T-helper 9 cell (primary cell): ENCODE data around the gene NINJ1.
A peak's percentile ranks its signal among the peaks of the same experiment; 100 is the strongest.

ENCODE experiments used
- DNase-seq: peaks from one replicate; pipeline ENCODE4 v3.0.0-alpha.2; 2020
- total RNA-seq, 2 donors: gene quantifications; one replicate each; lab custom pipeline; 2026; lab: John Stamatoyannopoulos, UW

NINJ1 gene
- 30.7 to 129 reads per million in 2 donors for total RNA-seq

- DNase-seq: peak; percentile 81
These were observed at the start of gene NINJ1 for GRCh38 chr9:93134015-93134739. Gene NINJ1 (minus strand): TSS chr9:93134251. CDS start chr9:93134217, 34 bp downstream.

- DNase-seq: no peak
These were observed 49.1 kb upstream of the NINJ1 start for GRCh38 chr9:93183131-93183662.

GRCh38 chr9:93182572-93182971 is 48.5 kb upstream of the NINJ1 start:
- no peak for DNase-seq

- DNase-seq: no peak
These were observed 47.8 kb upstream of the NINJ1 start for GRCh38 chr9:93181672-93182435.

- no peak for DNase-seq
These were observed 46.9 kb upstream of the NINJ1 start for GRCh38 chr9:93180938-93181337.

- DNase-seq: no peak
These were observed 45.1 kb upstream of the NINJ1 start for GRCh38 chr9:93178851-93179786.

GRCh38 chr9:93177676-93178075 is 43.6 kb upstream of the NINJ1 start:
- no peak for DNase-seq

GRCh38 chr9:93174976-93175375 is 40.9 kb upstream of the NINJ1 start:
- no peak for DNase-seq

- DNase-seq: no peak
These were observed 39.5 kb upstream of the NINJ1 start for GRCh38 chr9:93173365-93174051.

GRCh38 chr9:93172666-93173364 is 38.8 kb upstream of the NINJ1 start:
- no peak for DNase-seq

- no peak for DNase-seq
These were observed 37.4 kb upstream of the NINJ1 start for GRCh38 chr9:93171261-93171990.

- no peak for DNase-seq
These were observed 36.5 kb upstream of the NINJ1 start for GRCh38 chr9:93170571-93170970.

GRCh38 chr9:93169444-93169843 is 35.4 kb upstream of the NINJ1 start:
- no peak for DNase-seq

GRCh38 chr9:93168581-93168980 is 34.5 kb upstream of the NINJ1 start:
- no peak for DNase-seq

GRCh38 chr9:93167838-93168237 is 33.8 kb upstream of the NINJ1 start:
- DNase-seq: no peak

- DNase-seq: no peak
These were observed 33.1 kb upstream of the NINJ1 start for GRCh38 chr9:93167185-93167584.

GRCh38 chr9:93166699-93167098 is 32.6 kb upstream of the NINJ1 start:
- DNase-seq: no peak

GRCh38 chr9:93164085-93164484 is 30.0 kb upstream of the NINJ1 start:
- no peak for DNase-seq

- DNase-seq: no peak
These were observed 27.9 kb upstream of the NINJ1 start for GRCh38 chr9:93161786-93162562.
